GM19240 (cell line): ENCODE measurements around the gene MMD.
"Not testable (repeated sequence)": the region's sequence is repeated elsewhere in the genome, so short reads cannot be mapped to it uniquely, and the experiment has no call there.

Experiments
- DNase-seq: peaks from one replicate; pipeline ENCODE4 v3.0.0; 2011; ENCODE audit warnings: low spot score; ENCODE audit not compliant: insufficient read length

The MMD gene

DNA sequence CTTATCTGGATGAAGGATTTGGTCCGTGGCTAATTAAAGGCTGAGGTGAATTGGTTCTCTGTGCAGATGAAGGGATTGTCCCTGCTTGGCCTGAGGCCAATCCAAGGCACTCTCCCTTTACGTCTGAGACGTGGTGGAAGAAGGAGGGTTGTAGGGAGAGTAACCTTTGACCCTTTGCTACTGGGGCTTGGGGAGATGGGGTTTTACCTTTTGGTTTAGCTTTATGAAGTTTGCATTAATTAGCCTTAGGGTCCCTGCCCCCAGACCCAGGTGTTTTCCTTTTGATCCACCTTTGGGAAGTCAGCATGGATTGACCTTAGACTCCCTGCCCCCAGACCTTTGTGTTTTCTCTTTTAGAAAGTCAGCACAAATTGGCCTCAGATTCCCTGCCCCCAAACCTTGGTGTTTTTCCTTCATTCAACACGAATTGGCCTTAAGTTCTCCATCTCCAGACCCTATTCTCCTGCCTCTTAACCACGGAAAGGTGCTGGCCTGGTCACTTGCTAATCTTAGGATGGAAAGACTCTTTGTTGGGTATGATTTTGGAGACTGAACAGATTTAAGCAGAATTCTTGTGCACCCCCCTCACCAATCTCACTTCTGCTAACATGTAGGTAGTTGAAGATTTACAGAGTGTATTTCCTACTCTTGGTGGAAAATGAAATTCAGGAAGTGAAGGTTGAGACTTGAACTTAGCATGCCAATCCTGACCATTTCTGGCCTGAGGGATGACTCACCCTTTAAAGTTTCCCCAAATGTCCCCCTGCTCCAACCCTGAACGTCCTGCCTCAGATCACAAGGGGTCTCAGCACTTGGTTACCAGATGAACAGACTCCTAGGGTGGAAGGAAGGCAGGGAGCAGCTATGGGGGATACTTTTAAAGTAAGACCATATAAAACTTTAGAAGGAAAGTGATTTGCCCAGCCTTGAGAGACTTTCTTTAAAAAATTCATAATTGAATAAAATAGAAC lies 23.1 kb upstream of the MMD start:
- DNase-seq, result no peak

DNA sequence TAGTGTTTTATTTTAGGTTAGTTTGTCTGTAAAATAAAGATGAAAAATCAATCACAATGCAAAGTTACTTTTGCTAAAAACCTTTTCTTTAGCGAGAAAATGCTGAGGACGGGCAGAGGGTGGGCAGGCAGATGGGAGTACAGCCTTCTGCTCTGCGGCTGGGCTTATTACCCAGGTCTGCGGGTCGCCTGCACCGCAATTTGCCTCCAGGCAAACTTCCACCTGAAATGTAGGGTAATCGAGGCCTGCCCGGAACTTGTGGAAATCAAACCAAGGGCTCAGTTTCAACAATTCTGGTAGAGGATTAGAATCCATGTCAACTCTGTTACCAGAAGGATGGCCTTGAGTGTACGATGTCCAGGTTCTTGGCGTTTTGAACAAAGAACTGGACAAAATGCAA lies 22.3 kb upstream of the MMD start:
- DNase-seq, result no peak

DNA sequence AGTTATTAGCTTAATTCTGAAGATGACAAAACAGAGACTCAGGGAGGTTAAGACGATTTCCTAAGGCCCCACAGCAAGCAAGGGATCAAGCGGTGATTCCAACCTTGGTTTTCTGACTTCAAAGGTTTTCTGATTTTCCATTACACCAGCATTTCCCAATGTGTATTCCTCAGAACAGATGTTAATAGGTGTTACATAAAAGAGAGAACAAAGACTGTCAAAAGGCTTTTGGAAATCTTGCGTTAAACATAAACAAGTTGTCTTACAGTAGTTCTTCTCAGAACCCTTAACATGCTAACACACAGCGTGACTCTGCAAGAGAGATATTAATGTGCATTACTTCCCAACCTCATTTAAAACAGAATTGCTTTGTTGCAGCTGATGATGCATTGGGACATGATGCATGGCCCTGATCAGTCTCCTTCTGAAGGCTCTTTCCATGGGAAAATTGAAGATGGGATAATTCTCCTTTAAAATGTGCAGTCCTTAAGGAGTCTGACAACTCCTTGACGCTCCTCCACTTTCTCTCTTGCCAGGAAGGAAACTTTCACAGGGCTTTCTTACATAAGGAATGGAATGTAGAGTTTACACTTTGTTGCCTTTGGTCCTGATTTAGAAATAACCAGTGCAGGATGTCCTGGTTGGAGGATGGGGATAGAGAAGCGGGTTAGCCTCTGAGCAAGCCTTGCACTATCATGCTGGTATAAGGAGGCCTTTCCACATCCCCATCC lies 21.5 kb upstream of the MMD start:
- no peak for DNase-seq

DNA sequence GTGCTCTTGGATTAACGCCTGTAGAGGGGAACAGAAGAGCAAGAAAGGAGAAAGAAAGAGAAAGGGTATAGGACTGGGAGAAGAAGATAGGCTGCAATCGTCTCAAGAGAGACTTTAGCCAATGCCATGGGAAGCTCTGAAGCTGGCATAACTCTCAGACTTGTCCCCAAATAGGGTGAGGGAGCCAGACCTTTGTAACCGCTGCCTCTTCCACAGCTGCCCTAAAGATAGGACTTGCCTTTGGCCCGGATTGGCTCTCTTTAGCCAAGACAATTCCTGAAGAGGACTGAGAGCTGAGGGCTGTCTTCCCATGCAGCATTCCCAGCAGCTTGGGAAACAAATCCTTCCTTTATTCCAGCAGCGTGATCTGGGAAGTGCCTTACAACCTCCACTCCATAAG lies 20.8 kb upstream of the MMD start:
- DNase-seq, result no peak

DNA sequence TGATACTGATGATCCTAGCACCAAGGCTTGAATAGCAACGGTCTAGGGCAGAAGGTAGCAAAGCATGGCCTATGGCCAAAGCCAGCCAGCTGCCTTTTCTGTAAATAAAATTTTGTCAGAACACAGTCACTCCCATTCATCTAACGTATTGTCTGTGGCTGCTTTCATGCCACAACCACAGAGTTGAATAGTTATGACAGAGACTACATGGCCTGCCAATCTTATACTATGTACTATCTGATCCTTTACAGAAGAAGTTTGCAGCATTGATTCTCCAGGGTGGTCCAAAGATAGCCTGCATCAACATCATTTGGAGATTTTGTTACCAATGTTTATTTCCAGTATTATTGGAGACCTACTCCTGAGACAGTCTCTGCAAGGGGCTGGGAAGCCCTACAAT lies 19.9 kb upstream of the MMD start:
- DNase-seq, result no peak

DNA sequence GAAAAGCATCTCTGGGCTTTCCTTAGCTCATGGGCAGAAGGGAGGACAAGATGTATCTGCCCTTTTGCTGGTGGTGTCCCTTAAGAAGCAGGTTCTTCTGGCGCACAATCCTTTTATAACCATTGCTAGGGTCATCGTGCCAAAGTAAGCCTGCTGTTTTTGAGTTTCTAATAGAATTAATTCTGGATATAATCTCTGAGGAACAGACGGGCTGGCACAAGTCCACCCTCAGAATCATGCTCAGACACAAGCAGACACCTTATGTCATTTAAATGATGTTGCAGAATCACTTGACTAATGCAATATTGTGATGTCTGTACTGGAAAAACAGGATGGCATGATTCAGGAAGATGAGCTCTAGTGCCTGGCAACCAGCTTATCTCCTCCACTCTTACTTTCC lies 18.8 kb upstream of the MMD start:
- DNase-seq, result no peak

DNA sequence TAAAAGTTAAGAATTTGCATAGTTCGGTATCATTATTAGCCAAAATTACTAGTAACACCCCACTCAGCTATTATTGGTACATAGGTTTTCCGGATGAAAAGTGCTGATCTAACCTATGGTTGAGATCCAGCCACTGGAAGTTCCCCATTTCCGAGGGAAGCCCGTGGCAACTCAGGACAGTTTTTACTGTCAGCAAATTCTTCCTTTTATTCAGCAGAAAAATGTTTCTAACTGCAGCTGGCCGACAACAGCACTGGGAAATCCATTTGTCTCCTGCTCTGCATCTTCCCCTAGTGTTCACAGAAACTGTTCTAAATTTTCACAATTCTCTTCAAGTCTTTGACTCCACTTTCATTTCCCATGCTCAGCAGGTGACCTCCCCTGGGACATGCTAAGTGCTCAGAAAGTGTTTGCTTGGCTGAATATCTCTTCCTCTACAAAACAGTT lies 15.5 kb upstream of the MMD start:
- peak; percentile 42 for DNase-seq

DNA sequence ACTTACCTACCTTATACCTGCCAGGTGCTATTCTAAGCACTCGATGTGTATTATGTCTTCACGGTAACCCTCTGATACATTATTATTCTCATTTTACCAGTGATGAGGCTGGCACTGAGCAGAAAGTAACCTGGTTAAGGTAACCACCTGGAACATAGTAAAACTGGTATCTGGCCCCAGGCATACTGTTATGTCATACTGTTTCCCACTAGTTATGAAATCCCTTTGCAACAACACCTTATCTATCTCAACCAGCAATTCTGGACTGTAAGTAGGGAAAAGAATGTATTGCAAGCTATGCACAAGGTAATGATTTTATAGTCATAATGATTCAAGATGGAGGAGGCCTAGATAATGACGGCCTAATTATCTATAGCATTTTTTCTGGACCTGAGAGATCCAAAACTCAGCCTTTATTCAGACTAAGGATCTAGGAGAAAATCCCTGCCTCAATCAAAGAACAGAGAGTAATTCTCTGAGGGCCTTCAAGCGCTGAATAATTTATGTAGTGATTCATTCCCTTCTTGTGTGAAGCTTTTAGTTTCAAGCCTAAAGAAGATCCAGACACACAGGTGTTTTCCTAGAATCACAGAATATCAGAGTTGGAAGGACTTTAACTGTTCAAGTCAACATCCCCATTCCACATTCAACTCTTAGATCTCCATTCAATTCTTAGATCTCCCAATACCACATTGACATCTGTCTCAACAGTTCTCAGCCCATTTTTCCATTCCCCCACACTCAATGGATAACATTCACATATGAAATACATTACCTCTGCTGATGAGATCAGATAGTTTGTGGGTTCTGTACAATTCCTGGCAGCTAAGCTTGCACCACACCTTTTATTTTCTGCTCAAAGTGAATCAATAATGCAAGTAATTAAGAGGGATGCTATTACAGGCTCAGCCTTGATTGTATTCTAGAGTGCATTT lies 14.9 kb upstream of the MMD start:
- no peak for DNase-seq

DNA sequence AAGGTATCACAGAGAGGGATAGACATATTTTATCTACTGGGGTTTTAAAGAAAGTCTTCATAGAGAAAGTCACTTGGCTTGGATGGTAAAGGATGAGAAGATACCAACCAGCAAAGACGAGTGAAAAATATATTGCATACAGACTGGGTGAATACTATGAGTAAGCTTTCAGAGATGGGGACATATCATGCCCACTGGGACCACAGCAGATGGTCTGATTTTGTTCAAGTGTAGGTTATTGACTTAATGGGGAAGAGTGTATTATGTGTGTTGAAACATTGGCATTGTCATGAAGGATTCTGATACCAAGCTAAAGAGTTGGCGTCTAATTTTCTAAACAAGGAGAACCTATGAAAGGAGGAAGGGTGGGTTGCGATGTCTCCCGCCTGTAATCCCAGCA lies 13.8 kb upstream of the MMD start:
- no peak for DNase-seq

DNA sequence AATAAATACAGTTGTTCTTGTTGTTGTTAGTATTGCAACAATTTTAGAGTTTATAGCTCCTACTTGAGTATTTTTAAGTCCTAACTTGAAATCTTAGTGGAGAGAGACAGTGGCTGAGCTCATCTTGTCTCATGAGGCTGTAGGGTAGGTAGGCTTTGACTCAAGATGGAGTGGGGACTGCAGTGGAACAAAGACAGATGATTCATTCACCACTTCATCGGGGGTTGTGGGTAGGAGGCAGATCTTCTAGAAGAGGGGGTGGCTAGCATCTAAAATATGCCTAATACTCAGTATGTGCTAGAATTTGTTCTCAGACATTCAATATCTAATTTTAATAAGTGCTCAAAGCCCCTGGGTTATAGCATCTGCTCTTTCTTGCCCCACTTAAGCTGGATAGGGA lies 13.1 kb upstream of the MMD start:
- no peak for DNase-seq

DNA sequence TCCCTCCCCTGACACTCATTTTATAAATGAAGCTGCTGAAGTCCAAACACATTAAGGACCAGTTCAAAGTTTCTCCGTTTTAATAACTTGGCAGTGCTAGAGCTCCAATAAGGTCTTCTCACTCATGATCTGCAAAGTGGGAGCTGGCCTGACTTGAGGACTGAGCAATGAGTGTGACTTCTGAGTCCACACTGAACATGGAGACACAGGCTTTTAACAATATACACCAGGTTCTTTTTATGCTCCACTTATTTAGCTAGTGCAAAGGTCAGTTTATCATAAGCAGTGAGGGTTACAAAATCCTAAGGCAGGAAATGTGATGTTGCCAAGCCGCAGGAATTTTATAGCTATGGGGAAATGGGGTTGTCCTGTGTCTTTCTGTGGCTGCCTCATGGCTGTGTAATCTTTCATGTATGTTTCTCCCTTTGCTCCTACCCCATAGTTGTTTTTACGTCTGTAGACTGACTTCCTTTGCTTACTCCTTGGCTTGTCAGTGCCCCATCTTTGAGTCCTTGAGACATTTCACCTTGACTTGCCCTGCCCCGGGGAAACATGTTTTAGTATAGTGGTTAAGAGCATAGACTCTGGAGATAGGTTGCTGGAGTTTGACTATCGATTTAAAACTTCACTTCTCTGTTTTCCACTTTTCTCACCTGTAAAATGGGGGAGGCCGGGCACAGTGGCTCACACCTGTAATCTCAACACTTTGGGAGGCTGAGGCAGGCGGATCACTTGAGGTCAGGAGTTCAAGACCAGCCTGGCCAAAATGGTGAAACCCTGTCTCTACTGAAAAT lies 12.2 kb upstream of the MMD start:
- DNase-seq, result no peak

DNA sequence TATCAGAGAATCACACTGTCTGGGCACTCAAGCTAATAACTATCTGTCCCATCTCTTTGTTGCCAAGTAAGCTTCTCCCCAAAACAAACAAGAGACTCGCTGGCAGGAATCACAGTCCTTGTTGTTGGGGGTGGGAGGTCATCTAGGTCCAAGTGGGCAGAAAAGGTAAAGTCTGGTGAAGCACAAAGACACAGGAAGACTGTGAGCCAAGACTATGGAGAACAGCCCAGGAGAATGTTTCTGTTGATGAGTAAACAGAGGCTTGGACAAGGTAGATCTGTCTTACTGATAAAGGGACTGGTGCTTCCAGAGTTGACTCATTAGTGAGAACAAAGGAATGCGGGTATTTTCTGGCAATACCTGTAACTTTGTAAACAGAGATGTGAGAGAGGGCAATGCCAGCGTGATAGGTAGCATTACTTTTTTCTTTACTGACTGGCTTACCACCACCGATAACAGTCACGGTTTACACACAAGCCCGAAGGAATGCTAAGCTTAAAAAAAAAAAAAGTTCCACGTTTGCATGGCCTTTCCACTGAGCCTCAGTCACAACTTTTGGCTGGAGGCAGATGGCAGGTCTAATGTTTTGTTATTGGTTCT lies 11.5 kb upstream of the MMD start:
- DNase-seq, result no peak

DNA sequence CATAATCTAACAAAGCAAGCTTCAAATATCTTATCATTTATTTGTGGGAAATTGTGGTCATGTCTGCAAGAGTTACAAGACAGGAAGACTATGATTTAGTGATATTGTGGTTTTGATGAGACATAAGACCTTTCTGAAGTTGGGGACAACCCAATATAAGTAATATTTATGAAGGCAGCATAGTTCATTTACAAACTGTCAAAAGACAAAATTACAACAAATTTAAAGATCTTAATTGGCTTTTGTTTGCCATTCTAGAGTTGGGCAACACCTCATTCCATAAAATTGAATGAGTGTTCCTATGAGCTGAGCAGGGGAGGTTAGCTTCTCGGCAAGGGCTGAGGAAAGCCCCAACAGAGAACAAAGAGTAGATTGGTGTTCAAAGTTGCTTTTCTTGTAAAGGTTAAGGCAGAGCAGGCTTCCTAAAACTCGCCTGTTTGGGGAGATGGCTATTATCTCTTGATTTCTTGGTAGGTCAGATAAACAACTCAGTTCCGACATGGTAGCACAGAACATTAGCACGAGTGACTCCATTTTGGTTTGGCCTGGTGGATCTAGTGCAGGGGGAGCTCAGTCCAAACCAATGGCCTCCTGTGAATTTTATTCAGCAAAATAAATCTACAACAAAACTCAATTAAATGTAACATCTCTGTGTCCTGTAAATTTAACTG lies 10.9 kb upstream of the MMD start:
- DNase-seq, result no peak

DNA sequence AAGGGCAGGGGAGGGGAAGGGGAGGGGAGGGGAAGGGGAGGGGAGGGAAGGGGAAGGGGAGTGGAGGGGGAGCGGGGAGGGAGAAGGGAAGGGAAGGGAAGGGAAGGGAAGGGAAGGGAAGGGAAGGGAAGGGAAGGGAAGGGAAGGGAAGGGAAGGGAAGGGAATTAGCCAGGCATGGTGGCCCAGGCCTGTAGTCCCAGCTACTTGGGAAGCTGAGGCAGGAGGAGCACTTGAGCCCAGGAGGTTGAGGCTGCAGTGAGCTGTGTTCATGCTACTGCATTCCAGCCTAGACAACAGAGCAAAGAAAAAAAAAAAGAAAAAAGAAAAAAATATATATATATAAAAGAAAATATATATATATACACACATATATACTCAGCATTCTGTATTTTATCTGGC lies 10.3 kb upstream of the MMD start:
- DNase-seq, result not testable (repeated sequence)

DNA sequence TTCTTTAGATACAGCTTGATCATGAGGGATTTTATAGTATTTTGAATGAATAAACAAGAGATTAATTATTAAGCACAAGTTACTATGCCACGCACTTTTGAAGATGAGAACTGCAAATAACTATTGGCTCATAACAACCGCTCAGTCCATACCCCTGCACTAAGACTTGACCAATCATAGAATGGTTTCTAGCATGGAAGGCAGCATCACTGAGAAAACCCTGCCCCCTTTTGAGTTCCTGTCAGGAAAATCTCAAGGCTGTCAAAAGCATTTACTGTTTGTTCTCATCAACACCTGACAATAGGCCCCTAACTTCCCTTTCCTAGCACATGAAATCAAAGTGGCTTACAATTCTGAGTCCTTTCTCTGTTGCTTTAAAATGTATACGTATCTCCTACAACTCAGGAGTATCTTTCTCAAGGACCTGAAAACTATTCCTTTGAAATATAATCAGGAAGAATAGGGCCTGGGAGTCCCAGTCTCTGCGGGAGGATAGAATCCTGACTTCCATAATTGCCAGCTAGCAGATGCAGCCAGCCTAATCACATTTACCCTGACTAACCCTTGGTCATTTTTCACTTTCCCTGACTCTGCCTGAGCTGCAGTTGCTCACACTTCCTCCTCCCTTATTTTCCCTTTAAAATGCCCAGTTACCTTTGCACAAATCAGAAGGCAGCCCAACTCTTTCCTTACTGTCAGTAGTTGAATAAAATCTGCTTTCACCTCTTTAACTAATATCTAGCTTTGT lies 9.1 kb upstream of the MMD start:
- no peak for DNase-seq

DNA sequence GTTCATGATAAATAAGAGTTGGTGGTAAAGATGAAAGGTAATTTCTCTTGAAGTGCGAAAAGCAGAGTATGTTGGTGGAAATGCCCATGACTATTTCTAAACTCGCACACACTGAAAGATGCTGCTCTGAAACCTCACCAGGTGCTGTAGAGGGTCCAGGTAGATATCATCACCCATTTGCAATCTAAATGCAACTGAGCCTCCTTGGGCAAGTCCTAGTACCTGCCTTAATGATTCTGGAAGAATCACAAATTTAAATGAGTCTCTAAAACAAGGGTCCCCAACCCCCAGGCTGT lies 5.9 kb upstream of the MMD start:
- no peak for DNase-seq

DNA sequence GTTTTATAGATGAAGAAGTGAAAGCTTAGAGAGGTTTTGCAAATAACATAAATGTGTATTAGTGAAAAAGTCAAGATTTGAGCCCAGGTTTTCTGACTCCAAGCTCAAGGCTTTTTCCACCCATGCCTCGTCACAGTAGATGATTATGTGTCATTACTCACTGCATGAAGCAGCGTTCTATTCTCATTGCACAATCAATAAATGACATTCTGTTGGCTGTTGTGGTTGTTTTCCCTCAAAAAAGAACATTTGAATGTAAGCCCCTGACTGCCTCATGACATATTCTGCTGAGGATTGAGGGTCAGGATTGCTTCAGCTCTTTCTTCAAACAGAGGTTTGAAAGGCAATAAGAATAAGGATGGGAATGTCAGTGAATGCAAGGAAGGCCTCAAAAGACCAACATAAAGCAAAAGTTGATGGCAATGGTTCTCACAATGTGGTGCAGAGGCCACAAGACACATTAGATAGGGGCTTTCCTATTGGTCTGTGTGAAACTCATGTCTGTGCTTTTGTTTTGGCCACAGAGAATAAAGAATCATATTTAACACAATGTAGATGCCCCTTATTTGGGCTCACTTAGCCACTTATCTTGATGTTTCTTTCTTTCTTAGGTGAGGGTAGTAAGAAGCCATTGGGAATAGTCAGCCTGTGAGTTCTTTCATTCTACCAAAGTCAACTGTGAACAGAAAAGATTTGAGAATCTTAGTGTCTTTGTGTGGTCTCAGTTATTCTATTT lies 5.4 kb upstream of the MMD start:
- DNase-seq, result no peak

DNA sequence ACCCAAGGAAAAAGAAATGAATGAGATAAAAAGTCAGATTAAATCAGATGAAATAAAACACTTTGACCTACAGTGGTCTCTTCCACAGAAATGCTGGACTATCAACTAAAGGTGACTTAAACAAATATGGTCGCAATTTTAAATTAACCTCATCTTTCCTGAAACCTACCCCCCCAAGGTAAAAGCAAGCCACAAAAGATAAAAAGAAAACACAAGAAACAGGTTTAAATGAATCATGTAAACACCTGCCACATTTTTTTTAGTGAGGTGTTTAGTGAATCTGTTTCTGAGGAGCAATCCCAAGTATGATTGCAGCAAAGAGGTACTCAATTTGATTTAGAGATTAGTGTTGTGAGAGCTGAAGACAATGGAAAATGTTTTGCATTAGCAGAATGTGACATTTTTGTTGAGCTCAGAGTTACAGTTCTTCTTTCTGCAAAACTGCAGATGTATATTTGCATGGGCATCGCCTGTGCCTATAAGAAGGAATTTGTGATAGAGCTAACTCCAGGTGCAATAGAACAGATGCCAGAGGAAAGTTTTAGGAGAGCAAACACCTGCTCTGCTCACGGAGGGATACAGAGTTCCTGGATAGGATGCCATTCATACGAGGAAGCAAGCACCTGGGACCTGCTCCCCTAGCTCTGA lies 3.4 kb upstream of the MMD start:
- no peak for DNase-seq
